Fibroblast of the aortic adventitia (primary cell): Measurements from ENCODE around the gene ATP6V0E1. TPM values are rescaled to one million over a fixed set of nuclear protein-coding genes. Genes with fewer than 3 reads are reported as not detected.

ENCODE experiments used
- DNase-seq: peaks from one replicate; pipeline ENCODE4 v3.0.0-alpha.2; 2010; ENCODE audit warnings: low read depth
- H3K4me3 ChIP-seq: 2 replicates; pipeline ENCODE4 v1.5.1; 2011; ENCODE audit warnings: low read depth, mild to moderate bottlenecking, control low read depth, low read length, moderate library complexity
- CTCF ChIP-seq: IDR thresholded peaks from 2 replicates; pipeline ENCODE4 v1.5.1; 2011; ENCODE audit warnings: mild to moderate bottlenecking, low read length, control low read depth, inconsistent platforms; ENCODE audit not compliant: insufficient read depth
- total RNA-seq: library from RNA; depleted of rRNA; stranded (reverse); fragments of >200 nt; gene quantifications from 2 replicates; pipeline ENCODE4 v1.2.3, GENCODE V29; 2012; ENCODE audit warnings: low replicate concordance

Gene ATP6V0E1
- total RNA-seq, 1 donor = 229 TPM

- TF ChIP-seq CTCF = no peak
- peak; percentile 45 for DNase-seq
- H3K4me3 ChIP-seq = no peak overlapping the region
Observed at GRCh38 chr5:173051746-173052145, 68.2 kb downstream of the ATP6V0E1 start.

GRCh38 chr5:173053041-173053440 is 69.5 kb downstream of the ATP6V0E1 start:
- no peak for TF ChIP-seq CTCF
- DNase-seq = no peak
- H3K4me3 ChIP-seq = no peak overlapping the region

GRCh38 chr5:173055042-173055721 is 71.6 kb downstream of the ATP6V0E1 start:
- peak overlapping the region; percentile 78 for H3K4me3 ChIP-seq
- DNase-seq = no peak
- TF ChIP-seq CTCF = no peak

- DNase-seq = no peak
- TF ChIP-seq CTCF = no peak
- H3K4me3 ChIP-seq = peak overlapping the region; percentile 78
Observed at GRCh38 chr5:173055722-173055982, 72.1 kb downstream of the ATP6V0E1 start.

GRCh38 chr5:173055983-173056782 is 72.6 kb downstream of the ATP6V0E1 start, which contains the start of gene CREBRF:
Gene CREBRF, plus strand, starts transcription at chr5:173056352. Its CDS starts 24,424 bp downstream, at chr5:173080776.
- TF ChIP-seq CTCF = no peak
- peak within 1 kb of the TSS; percentile 91 for H3K4me3 ChIP-seq
- peak; percentile 94 for DNase-seq

GRCh38 chr5:173056783-173057061 is 73.2 kb downstream of the ATP6V0E1 start:
- no peak for DNase-seq
- no peak for TF ChIP-seq CTCF

More at GRCh38 chr5:173056783-173057061, 73.2 kb downstream of the ATP6V0E1 start:
- H3K4me3 ChIP-seq = peak overlapping the region; percentile 79
